A673 (cell line): Measurements from ENCODE around the gene HOXA6.

ENCODE experiments used
- CTCF ChIP-seq: fragments of 300-800, 200-600 bp; sonication (generic); conservative IDR thresholded peaks from 2 replicates; pipeline ENCODE4 v1.5.1; 2017; ENCODE audit warnings: low read depth, mild to moderate bottlenecking, antibody characterized with exemption, low read length, moderate library complexity, mixed read lengths
- EZH2 ChIP-seq: fragments of 200-600 bp; sonication (generic); IDR thresholded peaks from 2 replicates; pipeline ENCODE4 v1.6.1; 2017; ENCODE audit warnings: borderline replicate concordance, low read depth, mild to moderate bottlenecking, mixed read lengths, antibody characterized with exemption, low read length; ENCODE audit not compliant: poor library complexity, severe bottlenecking

- TF ChIP-seq EZH2 (no peak), CTCF (no peak)
These were observed 20.8 kb upstream of the HOXA6 start for GRCh38 chr7:27168265-27168947.
